ENCODE measurements around the gene STOX1.
A peak's percentile ranks its signal among the peaks of the same experiment; 100 is the strongest.
"Not testable (repeated sequence)": the region's sequence is repeated elsewhere in the genome, so short reads cannot be mapped to it uniquely, and the experiment has no call there.

STOX1 gene

GRCh38 chr10:68826764-68827591 is at the start of gene STOX1:
TSS of gene STOX1 (plus strand) at chr10:68827531. CDS start at chr10:68827624, 93 bp downstream.
- peak; percentile 33 to 53 for DNase-seq (ENCODE audit: low read depth in 2 of 2)

DNA sequence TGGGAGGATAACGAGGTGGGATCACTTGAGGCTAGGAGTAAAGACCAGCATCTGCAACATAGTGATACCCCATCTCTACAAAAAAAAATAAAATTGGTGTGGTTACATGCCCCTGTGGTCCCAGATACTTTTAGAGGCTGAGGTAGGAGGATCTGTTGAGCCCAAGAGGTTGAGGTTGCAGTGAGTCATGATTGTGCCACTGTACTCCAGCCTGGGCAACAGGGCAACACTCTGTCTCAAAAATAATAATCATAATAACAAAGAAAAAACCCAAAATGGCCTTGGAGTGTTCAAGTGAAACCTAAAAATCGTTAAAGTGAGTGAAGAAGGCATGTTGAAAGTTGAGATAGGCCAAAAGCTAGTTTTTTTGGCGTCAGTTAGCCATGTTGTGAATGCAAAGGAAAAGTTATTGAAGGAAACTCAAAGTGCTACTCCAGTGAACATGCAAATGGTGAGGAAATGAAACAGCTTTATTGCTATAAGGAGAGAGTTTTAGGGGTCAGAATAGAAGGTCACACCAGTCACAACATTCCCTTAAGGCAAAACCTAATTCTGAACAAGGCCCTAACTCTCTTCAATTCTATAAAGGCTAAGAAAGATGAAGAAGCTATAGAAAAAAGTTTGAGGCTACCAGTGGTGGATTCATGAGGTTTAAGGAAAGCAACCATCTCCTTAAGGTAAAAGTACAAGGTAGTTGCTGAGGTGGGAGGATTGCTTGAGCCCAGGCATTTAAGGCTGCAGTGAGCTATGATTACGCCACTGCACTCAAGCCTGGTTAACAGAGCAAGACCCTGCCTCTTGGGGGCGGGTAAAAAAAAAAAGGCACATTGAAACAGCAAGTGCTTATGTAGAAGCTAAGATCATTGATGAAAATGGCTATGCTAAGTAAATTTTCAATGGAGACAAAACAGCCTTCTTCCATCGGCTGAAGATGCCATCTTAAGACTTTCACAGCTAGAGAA is 45.4 kb upstream of the STOX1 start:
- no peak for DNase-seq (ENCODE audit: low read depth in 2 of 2)

- DNase-seq (ENCODE audit: low read depth in 2 of 2): no peak
These were observed 42.9 kb upstream of the STOX1 start for GRCh38 chr10:68784476-68784875.

DNA sequence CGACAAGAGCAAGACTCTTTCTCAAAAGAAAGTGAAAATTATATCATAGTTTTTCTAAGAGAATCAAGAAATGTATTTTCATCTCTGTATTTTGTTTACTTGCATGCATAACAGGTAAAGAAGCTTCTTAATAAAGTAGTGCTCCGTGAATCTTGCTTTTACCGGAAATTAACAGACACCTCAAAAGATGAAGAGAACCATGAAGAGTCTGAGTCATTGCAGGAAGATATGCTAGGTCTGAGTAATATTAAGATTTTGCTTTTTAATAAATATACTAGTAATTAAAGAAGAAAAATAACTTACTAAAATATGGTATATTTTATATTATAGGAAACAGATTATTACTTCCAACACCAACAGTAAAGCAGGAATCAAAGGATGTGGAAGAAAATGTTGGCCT is 39.5 kb upstream of the STOX1 start:
- DNase-seq (ENCODE audit: low read depth in 2 of 2): no peak

DNA sequence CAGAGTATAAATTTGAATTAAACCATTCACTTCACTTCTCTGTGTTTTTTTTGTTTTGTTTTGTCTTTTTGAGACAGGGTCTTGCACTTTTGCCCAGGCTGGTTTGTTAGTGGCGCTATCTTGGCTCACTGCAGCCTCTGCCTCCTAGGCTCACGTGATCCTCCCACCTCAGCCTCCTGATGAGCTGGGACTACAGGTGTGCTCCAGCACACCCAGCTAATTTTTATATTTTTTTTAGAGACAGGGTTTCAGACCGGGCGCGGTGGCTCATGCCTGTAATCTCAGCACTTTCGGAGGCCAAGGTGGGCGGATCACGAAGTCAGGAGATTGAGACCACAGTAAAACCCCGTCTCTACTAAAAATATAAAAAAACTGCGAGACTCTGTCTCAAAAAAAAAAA is 36.9 kb upstream of the STOX1 start:
- DNase-seq (ENCODE audit: low read depth in 2 of 2): no peak

GRCh38 chr10:68792115-68792514 is 35.2 kb upstream of the STOX1 start:
- no peak for DNase-seq (ENCODE audit: low read depth in 2 of 2)

GRCh38 chr10:68795886-68796532 is 31.3 kb upstream of the STOX1 start:
- DNase-seq (ENCODE audit: low read depth in 2 of 2): no peak

DNA sequence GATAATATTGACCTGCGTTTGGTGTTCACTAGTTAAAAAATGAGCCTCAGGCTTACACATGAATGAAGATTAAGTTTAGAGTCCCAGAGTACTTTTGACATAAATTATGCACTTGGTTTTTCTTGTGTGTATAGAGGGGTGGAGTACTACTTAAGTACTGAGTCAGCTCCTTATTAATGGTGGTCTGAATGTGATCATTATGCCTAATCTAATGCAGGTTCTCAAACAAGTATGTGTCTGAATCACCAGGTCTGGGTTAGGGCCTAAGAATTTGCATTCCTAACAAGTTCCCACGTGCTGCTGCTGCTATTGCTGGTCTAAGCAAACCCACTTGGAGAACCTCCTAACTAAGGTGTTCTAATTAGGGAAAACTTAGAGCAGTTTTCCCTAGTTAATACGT is 30.7 kb upstream of the STOX1 start:
- DNase-seq (ENCODE audit: low read depth in 2 of 2): no peak

GRCh38 chr10:68800211-68800610 is 27.1 kb upstream of the STOX1 start:
- no peak for DNase-seq (ENCODE audit: low read depth in 2 of 2)

- DNase-seq (ENCODE audit: low read depth in 2 of 2): no peak
These were observed 22.6 kb upstream of the STOX1 start for GRCh38 chr10:68804692-68805091.

DNA sequence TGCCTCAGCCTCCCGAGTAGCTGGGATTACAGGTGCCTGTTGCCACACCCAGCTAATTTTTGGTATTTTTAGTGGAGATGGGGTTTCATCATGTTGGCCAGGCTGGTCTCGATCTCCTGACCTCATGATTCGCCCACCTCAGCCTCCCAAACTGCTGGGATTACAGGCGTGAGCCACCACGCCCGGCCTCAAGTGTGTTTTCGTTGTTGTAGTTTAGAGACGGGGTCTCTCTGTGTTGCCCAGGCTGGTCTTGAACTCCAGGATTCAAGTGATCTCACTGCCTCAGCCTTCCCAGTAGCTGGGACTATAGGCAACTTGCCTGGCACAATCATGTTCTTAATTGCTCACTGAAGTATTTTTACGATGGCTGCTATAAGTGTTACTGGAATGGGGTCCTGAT is 16.5 kb upstream of the STOX1 start:
- not testable (repeated sequence) for DNase-seq (ENCODE audit: low read depth in 2 of 2)

DNA sequence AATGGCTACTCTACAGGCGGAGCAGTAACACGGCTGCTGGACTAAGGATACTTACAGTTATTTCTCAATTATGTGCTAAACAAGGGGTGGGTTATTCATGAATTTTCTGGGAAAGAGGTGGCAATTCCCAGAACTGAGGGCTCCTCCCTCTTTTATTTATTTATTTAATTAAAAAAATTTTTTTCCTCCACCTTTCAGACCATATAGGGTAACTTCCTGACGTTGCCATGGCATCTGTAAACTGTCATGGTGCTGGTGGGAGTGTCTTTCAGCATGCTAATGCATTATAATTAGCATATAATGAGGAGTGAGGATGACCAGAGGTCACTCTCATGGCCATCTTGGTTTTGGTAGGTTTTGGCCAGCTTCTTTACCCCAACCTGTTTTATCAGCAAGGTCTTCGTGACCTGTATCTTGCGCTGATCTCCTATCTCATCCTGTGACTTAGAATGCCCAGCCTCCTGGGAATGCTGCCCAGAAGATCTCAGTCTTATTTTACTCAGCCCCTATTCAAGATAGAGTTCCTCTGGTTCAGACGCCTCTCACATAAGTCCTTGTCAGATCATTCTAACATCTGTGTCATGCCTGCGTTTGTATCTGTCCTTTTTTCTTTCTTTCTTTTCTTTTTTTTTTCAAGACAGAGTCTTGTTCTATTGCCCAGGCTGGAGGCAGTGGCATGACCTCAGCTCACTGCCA is 15.9 kb upstream of the STOX1 start:
- DNase-seq (ENCODE audit: low read depth in 2 of 2): no peak

DNA sequence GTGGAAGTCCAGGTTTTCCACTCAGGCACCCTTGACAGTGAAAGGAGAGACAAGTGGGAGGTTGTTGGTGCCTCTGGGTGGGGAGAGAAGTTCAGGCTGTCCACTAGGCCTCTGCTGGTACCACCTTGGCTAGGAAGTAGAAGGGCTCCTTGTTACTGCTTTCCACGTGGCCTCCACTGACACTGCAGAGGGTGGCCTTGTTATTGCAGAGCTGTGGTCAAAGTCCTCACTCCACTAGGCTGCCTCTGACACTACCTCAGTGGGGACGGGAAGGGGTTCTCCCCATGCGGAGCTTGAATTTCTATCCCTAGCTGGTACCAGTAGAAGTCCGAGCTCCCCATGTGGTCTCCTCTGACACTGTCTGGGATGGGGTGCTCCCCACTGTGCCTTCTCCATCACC is 14.9 kb upstream of the STOX1 start:
- no peak for DNase-seq (ENCODE audit: low read depth in 2 of 2)

GRCh38 chr10:68813559-68813958 is 13.8 kb upstream of the STOX1 start:
- no peak for DNase-seq (ENCODE audit: low read depth in 2 of 2)

GRCh38 chr10:68816796-68817412 is 10.4 kb upstream of the STOX1 start:
- DNase-seq (ENCODE audit: low read depth in 2 of 2): no peak

DNA sequence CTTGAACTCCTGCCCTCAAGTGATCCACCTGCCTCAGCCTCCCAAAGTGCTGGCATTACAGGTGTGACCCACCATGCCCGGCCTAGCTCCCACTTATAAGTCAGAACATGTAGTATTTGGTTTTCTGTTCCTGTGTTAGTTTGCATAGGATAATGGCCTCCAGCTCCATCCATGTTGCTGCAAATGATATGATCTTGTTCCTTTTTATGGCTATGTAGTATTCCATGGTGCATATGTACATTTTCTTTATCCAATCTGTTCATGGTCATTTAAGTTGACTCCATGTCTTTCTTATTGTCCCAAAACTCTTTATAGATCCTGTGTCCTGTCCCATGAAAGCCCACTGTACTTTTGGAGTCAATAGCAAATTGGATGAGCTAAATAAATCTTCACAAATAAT is 7.0 kb upstream of the STOX1 start:
- DNase-seq (ENCODE audit: low read depth in 2 of 2): not testable (repeated sequence)

DNA sequence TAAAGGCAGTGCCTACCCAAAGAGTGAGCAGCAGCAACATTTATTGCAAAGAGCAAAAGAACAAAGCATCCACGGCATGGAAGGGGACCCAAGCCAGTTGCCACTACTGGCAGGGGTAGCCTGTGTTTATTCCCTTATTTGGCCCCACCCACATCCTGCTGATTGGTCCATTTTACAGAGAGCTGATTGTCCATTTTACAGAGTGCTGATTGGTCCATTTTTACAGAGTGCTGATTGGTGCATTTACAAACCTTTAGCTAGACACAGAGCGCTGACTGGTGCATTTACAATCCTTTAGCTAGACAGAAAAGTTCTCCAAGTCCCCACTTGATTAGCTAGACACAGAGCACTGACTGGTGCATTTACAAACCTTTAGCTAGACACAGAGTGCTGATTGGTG is 4.7 kb upstream of the STOX1 start:
- DNase-seq (ENCODE audit: low read depth in 2 of 2): not testable (repeated sequence)

- not testable (repeated sequence) for DNase-seq (ENCODE audit: low read depth in 2 of 2)
These were observed 245 bp downstream of the STOX1 start for GRCh38 chr10:68827592-68827959.

- not testable (repeated sequence) for DNase-seq (ENCODE audit: low read depth in 2 of 2)
These were observed 811 bp downstream of the STOX1 start for GRCh38 chr10:68828083-68828601.

DNA sequence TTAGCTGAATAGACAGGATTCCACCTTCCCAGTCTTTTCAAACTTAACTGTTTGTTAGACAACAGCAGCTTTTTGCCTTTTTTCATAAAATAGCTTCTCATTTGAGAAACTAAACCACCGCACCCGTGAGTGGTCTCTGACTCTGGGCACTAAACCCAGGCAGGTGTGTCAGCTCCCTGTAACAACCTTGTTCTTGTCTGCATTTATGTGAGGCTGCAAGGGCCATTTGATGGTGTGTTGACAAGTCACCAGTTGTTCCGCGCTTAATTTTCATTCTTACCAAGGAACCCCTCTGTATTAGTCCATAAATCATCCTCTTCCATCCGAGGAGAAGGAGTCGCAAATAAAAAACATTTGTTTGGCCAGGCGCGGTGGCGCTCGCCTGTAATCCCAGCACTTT is 1.5 kb downstream of the STOX1 start:
- DNase-seq (ENCODE audit: low read depth in 2 of 2): no peak

- DNase-seq (ENCODE audit: low read depth in 2 of 2): no peak
These were observed 2.2 kb downstream of the STOX1 start for GRCh38 chr10:68829521-68829920.
